Astrocyte (in vitro differentiated cells and primary cell): ENCODE measurements around the gene SLC4A5. TPM values are rescaled to one million over a fixed set of nuclear protein-coding genes. Genes with fewer than 3 reads are reported as not detected.

Experiments
- DNase-seq: peaks from one replicate; pipeline ENCODE4 v3.0.0-alpha.2; 2010; ENCODE audit warnings: low read depth
- FAIRE-seq: peaks from 2 replicates; lab custom pipeline; 2011; peaks lifted over from hg19 to GRCh38; lab: Jason Lieb, UNC
- H2AFZ ChIP-seq: 2 replicates; pipeline ENCODE4 v1.6.0; 2012; ENCODE audit warnings: low read depth, low read length, inconsistent platforms
- H3K27ac ChIP-seq: 2 replicates; pipeline ENCODE4 v1.5.1; 2011; ENCODE audit warnings: low read depth, low read length, inconsistent platforms
- H3K27me3 ChIP-seq: 2 replicates; pipeline ENCODE4 v1.6.0; 2011; ENCODE audit warnings: low read length, inconsistent platforms; ENCODE audit not compliant: insufficient read depth
- H3K36me3 ChIP-seq: 2 replicates; pipeline ENCODE4 v1.5.1; 2011; ENCODE audit warnings: low read length, inconsistent platforms; ENCODE audit not compliant: insufficient read depth
- H3K4me1 ChIP-seq: 2 replicates; pipeline ENCODE4 v1.5.1; 2011; ENCODE audit warnings: low read length, inconsistent platforms; ENCODE audit not compliant: insufficient read depth
- H3K4me2 ChIP-seq: 2 replicates; pipeline ENCODE4 v1.6.0; 2012; ENCODE audit warnings: low read length, inconsistent platforms
- H3K4me3 ChIP-seq: 2 replicates; pipeline ENCODE4 v1.5.1; 2011; ENCODE audit warnings: low read depth, mild to moderate bottlenecking, low read length, inconsistent platforms; ENCODE audit not compliant: insufficient read depth
- H3K79me2 ChIP-seq: 2 replicates; pipeline ENCODE4 v1.6.0; 2012; ENCODE audit warnings: mild to moderate bottlenecking, low read length, inconsistent platforms; ENCODE audit not compliant: insufficient read depth
- H3K9ac ChIP-seq: 2 replicates; pipeline ENCODE4 v1.6.0; 2012; ENCODE audit warnings: mild to moderate bottlenecking, low read length, inconsistent platforms
- H3K9me3 ChIP-seq: 2 replicates; pipeline ENCODE4 v1.5.1; 2012; ENCODE audit warnings: low read depth, mild to moderate bottlenecking, low read length, inconsistent platforms; ENCODE audit not compliant: insufficient read depth
- H4K20me1 ChIP-seq: 2 replicates; pipeline ENCODE4 v1.6.0; 2012; ENCODE audit warnings: low read length, inconsistent platforms; ENCODE audit not compliant: insufficient read depth
- H3K27ac Mint-ChIP-seq: one replicate; pipeline ENCODE4 v1.8.0; 2021; ENCODE audit warnings: mild to moderate bottlenecking, mixed read lengths; ENCODE audit not compliant: unreplicated experiment
- H3K27me3 Mint-ChIP-seq: one replicate; pipeline ENCODE4 v1.8.0; 2021; ENCODE audit warnings: low read depth, mixed read lengths; ENCODE audit not compliant: unreplicated experiment
- H3K36me3 Mint-ChIP-seq: one replicate; pipeline ENCODE4 v1.8.0; 2021; ENCODE audit warnings: low read depth, mixed read lengths; ENCODE audit not compliant: unreplicated experiment
- H3K4me1 Mint-ChIP-seq: one replicate; pipeline ENCODE4 v1.8.0; 2021; ENCODE audit warnings: low read depth, mixed read lengths; ENCODE audit not compliant: unreplicated experiment
- H3K4me3 Mint-ChIP-seq: one replicate; pipeline ENCODE4 v1.8.0; 2021; ENCODE audit warnings: mild to moderate bottlenecking, moderate library complexity, mixed read lengths; ENCODE audit not compliant: unreplicated experiment
- H3K9me3 Mint-ChIP-seq: one replicate; pipeline ENCODE4 v1.8.0; 2021; ENCODE audit warnings: mild to moderate bottlenecking, mixed read lengths; ENCODE audit not compliant: unreplicated experiment
- EZH2 ChIP-seq: IDR thresholded peaks from 2 replicates; pipeline ENCODE4 v1.6.1; 2012; ENCODE audit warnings: mild to moderate bottlenecking, low read length, inconsistent platforms; ENCODE audit not compliant: insufficient read depth
- total RNA-seq: library from RNA; stranded (reverse); gene quantifications from 2 replicates; pipeline ENCODE4 v1.2.1, GENCODE V29; 2021
- TF ChIP-seq, protein P1 (sequence below): IDR thresholded peaks from 2 replicates; pipeline ENCODE4 v1.5.1; 2011; ENCODE audit warnings: low read depth, mild to moderate bottlenecking, inconsistent platforms, low read length, moderate library complexity; ENCODE audit not compliant: insufficient read depth

SLC4A5 gene
- total RNA-seq, 1 donor from 2014 or later: 0.41 TPM

DNA sequence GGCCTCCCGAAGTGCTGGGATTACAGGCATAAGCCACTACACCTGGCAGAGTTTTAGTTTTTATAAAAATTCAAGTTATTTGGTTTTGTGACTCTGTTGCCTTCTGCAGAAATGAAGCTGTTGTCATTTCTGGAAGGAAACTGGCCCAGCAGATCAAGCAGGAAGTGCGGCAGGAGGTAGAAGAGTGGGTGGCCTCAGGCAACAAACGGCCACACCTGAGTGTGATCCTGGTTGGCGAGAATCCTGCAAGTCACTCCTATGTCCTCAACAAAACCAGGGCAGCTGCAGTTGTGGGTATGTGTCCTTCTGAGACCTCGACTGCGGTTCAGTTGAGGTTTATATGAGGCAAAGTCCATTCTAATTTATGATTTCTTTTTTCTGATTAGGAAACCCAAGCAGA lies 137.6 kb downstream of the SLC4A5 start:
- H3K27me3 ChIP-seq: no peaks in the 10 kb centered on the region
- peaks cover 43% of the 10 kb centered on the region for H3K4me1 Mint-ChIP-seq
- TF ChIP-seq, protein P1, sequence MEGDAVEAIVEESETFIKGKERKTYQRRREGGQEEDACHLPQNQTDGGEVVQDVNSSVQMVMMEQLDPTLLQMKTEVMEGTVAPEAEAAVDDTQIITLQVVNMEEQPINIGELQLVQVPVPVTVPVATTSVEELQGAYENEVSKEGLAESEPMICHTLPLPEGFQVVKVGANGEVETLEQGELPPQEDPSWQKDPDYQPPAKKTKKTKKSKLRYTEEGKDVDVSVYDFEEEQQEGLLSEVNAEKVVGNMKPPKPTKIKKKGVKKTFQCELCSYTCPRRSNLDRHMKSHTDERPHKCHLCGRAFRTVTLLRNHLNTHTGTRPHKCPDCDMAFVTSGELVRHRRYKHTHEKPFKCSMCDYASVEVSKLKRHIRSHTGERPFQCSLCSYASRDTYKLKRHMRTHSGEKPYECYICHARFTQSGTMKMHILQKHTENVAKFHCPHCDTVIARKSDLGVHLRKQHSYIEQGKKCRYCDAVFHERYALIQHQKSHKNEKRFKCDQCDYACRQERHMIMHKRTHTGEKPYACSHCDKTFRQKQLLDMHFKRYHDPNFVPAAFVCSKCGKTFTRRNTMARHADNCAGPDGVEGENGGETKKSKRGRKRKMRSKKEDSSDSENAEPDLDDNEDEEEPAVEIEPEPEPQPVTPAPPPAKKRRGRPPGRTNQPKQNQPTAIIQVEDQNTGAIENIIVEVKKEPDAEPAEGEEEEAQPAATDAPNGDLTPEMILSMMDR: no peak
- no peak for TF ChIP-seq EZH2
- H4K20me1 ChIP-seq: peaks cover 78% of the 10 kb centered on the region
- H3K27ac ChIP-seq: no peak overlapping the region
- no peak overlapping the region for H2AFZ ChIP-seq
- peaks cover 27% of the 10 kb centered on the region for H3K36me3 Mint-ChIP-seq
- H3K79me2 ChIP-seq: peaks cover 83% of the 10 kb centered on the region
- no peak overlapping the region for H3K4me2 ChIP-seq
- peak overlapping the region; percentile 72 for H3K27ac Mint-ChIP-seq
- H3K4me3 ChIP-seq: no peak overlapping the region
- H3K9me3 Mint-ChIP-seq: no peaks in the 10 kb centered on the region
- H3K4me1 ChIP-seq: no peaks in the 10 kb centered on the region
- FAIRE-seq: no peak
- no peak for DNase-seq
- H3K9ac ChIP-seq: no peak overlapping the region
- H3K4me3 Mint-ChIP-seq: no peak overlapping the region
- no peaks in the 10 kb centered on the region for H3K9me3 ChIP-seq
- H3K36me3 ChIP-seq: peaks cover 24% of the 10 kb centered on the region
- no peaks in the 10 kb centered on the region for H3K27me3 Mint-ChIP-seq

DNA sequence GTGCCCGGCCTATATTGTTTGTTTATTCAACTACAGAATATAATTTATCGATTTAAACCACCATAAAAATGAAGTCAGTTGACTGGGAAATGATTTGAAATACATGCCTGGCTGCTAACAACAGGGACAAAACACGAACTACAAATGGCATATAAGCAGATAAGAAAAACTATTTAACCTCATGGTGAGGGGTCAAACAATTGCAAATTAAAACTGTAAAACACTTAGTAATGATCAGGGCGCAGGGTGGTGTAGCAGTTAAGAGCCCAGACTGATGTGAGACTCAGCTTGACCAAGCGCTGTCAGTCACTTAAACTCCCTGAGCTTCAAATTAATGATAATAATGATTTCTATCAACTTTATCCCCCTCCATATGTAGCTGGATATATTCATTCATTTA lies 138.1 kb downstream of the SLC4A5 start:
- Mint-ChIP-seq H3K4me1 (peaks cover 41% of the 10 kb centered on the region), H3K4me3 (peak overlapping the region; percentile 4), H3K27ac (no peak overlapping the region), H3K27me3 (no peaks in the 10 kb centered on the region), H3K9me3 (no peaks in the 10 kb centered on the region), H3K36me3 (peaks cover 27% of the 10 kb centered on the region)
- H3K36me3 ChIP-seq: peaks cover 20% of the 10 kb centered on the region
- peaks cover 88% of the 10 kb centered on the region for H3K79me2 ChIP-seq
- peaks cover 83% of the 10 kb centered on the region for H4K20me1 ChIP-seq
- H2AFZ ChIP-seq: no peak overlapping the region
- no peak overlapping the region for H3K4me2 ChIP-seq
- H3K27ac ChIP-seq: no peak overlapping the region
- TF ChIP-seq EZH2: no peak
- H3K27me3 ChIP-seq: no peaks in the 10 kb centered on the region
- H3K4me3 ChIP-seq: no peak overlapping the region
- DNase-seq (no peak), FAIRE-seq (no peak)
- no peak overlapping the region for H3K9ac ChIP-seq
- peaks cover 4% of the 10 kb centered on the region for H3K4me1 ChIP-seq
- no peaks in the 10 kb centered on the region for H3K9me3 ChIP-seq

DNA sequence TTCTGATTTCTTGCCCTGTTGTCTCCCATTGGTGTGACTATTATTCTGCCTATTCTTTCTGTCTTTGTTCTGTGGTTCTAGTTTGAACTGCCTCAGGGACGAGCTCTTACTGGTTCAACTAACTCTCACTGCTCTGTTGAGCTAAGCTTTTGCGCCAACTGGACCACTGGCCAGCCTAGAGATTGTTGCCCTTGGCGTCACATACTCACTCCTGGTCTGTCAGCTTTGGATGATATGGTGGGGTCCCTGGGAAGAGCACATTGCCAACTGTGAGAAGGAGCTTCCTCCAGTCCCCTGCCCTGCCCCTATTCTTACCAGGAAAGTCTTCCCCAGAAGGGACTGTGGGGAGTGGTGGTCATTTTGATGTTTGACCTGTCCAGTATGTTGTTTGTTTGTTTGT lies 138.8 kb downstream of the SLC4A5 start:
- H3K4me3 Mint-ChIP-seq: no peak overlapping the region
- no peak for FAIRE-seq
- DNase-seq: no peak
- Histone ChIP-seq H3K9me3 (no peaks in the 10 kb centered on the region), H3K4me3 (no peak overlapping the region), H4K20me1 (peaks cover 86% of the 10 kb centered on the region), H3K27me3 (no peaks in the 10 kb centered on the region), H3K4me2 (no peak overlapping the region), H3K79me2 (peaks cover 91% of the 10 kb centered on the region), H2AFZ (no peak overlapping the region), H3K4me1 (peaks cover 7% of the 10 kb centered on the region), H3K27ac (no peak overlapping the region), H3K36me3 (peaks cover 14% of the 10 kb centered on the region), H3K9ac (no peak overlapping the region)
- H3K4me1 Mint-ChIP-seq: peaks cover 38% of the 10 kb centered on the region
- peaks cover 23% of the 10 kb centered on the region for H3K36me3 Mint-ChIP-seq
- TF ChIP-seq, protein P1: no peak
- TF ChIP-seq EZH2: no peak
- no peaks in the 10 kb centered on the region for H3K9me3 Mint-ChIP-seq
- H3K27me3 Mint-ChIP-seq: no peaks in the 10 kb centered on the region
- H3K27ac Mint-ChIP-seq: no peak overlapping the region
